Glutamatergic neuron (in vitro differentiated cells): Measurements from ENCODE around the gene CSPG5. TPM values are rescaled to one million over a fixed set of nuclear protein-coding genes. Genes with fewer than 3 reads are reported as not detected.
A peak's percentile ranks its signal among the peaks of the same experiment; 100 is the strongest.

Experiments used
- DNase-seq: peaks from one replicate; pipeline ENCODE4 v3.0.0; 2022
- H3K27ac Mint-ChIP-seq: one replicate; pipeline ENCODE4 v1.8.0; 2020; ENCODE audit warnings: mild to moderate bottlenecking, mixed read lengths, inconsistent platforms; ENCODE audit not compliant: unreplicated experiment
- H3K27me3 Mint-ChIP-seq: one replicate; pipeline ENCODE4 v1.8.0; 2020; ENCODE audit warnings: mild to moderate bottlenecking, moderate library complexity, mixed read lengths, inconsistent platforms; ENCODE audit not compliant: unreplicated experiment
- H3K36me3 Mint-ChIP-seq: one replicate; pipeline ENCODE4 v1.8.0; 2020; ENCODE audit warnings: mild to moderate bottlenecking, mixed read lengths, inconsistent platforms; ENCODE audit not compliant: unreplicated experiment
- H3K4me1 Mint-ChIP-seq: one replicate; pipeline ENCODE4 v1.8.0; 2020; ENCODE audit warnings: mild to moderate bottlenecking, low read depth, mixed read lengths, inconsistent platforms; ENCODE audit not compliant: unreplicated experiment
- H3K4me3 Mint-ChIP-seq: one replicate; pipeline ENCODE4 v1.8.0; 2020; ENCODE audit warnings: mild to moderate bottlenecking, mixed read lengths, inconsistent platforms; ENCODE audit not compliant: unreplicated experiment
- H3K9me3 Mint-ChIP-seq: one replicate; pipeline ENCODE4 v1.8.0; 2020; ENCODE audit warnings: mild to moderate bottlenecking, moderate library complexity, mixed read lengths, inconsistent platforms; ENCODE audit not compliant: unreplicated experiment
- CTCF ChIP-seq: fragments of 200-600 bp; sonication (generic); IDR thresholded peaks from one replicate; pipeline ENCODE4 v1.5.0; 2021; ENCODE audit not compliant: partially characterized antibody, unreplicated experiment
- total RNA-seq: library from RNA; stranded (reverse); fragmentation: NEBNext Ultra II Directional; extraction: Animal tissue kit (Norgen Biotek cat#: 25700); gene quantifications from one replicate; pipeline ENCODE4 v1.2.1, GENCODE V29; 2021; ENCODE audit not compliant: unreplicated experiment

The CSPG5 gene
- total RNA-seq, 1 donor from 2014 or later, result 0.76 TPM

GRCh38 chr3:47522082-47522987, 56.3 kb downstream of the CSPG5 start:
- Mint-ChIP-seq H3K9me3 (peaks cover 7% of the 10 kb centered on the region), H3K36me3 (no peaks in the 10 kb centered on the region), H3K27ac (no peak overlapping the region), H3K27me3 (no peaks in the 10 kb centered on the region), H3K4me3 (no peak overlapping the region), H3K4me1 (peaks cover 4% of the 10 kb centered on the region)
- TF ChIP-seq CTCF, result peak; percentile 89
- peak; percentile 81 for DNase-seq

- no peak for TF ChIP-seq CTCF
- Mint-ChIP-seq H3K9me3 (peaks cover 7% of the 10 kb centered on the region), H3K4me1 (peaks cover 4% of the 10 kb centered on the region), H3K36me3 (no peaks in the 10 kb centered on the region), H3K4me3 (no peak overlapping the region), H3K27ac (no peak overlapping the region), H3K27me3 (peaks cover 1% of the 10 kb centered on the region)
- no peak for DNase-seq
These were observed 57.9 kb downstream of the CSPG5 start for GRCh38 chr3:47520756-47521155.

- H3K27ac Mint-ChIP-seq, result peak overlapping the region; percentile 33
- no peak for DNase-seq
- H3K27me3 Mint-ChIP-seq, result peaks cover 10% of the 10 kb centered on the region
- H3K9me3 Mint-ChIP-seq, result peaks cover 9% of the 10 kb centered on the region
- no peak for TF ChIP-seq CTCF
- H3K4me3 Mint-ChIP-seq, result no peak overlapping the region
- no peaks in the 10 kb centered on the region for H3K36me3 Mint-ChIP-seq
- H3K4me1 Mint-ChIP-seq, result peaks cover 4% of the 10 kb centered on the region
These were observed 60.7 kb downstream of the CSPG5 start for GRCh38 chr3:47517937-47518336.

- Mint-ChIP-seq H3K27me3 (peaks cover 13% of the 10 kb centered on the region), H3K9me3 (peaks cover 4% of the 10 kb centered on the region), H3K36me3 (no peaks in the 10 kb centered on the region), H3K4me3 (no peak overlapping the region), H3K27ac (no peak overlapping the region), H3K4me1 (no peaks in the 10 kb centered on the region)
- no peak for TF ChIP-seq CTCF
- no peak for DNase-seq
These were observed 62.8 kb downstream of the CSPG5 start for GRCh38 chr3:47515864-47516319.

GRCh38 chr3:47515100-47515499, 63.6 kb downstream of the CSPG5 start:
- DNase-seq, result no peak
- TF ChIP-seq CTCF, result no peak
- Mint-ChIP-seq H3K4me1 (no peaks in the 10 kb centered on the region), H3K9me3 (peaks cover 3% of the 10 kb centered on the region), H3K4me3 (no peak overlapping the region), H3K27ac (no peak overlapping the region), H3K36me3 (no peaks in the 10 kb centered on the region), H3K27me3 (peaks cover 13% of the 10 kb centered on the region)
